Right renal pelvis (tissue), 4 donors: ENCODE measurements around the gene SCGB2B2. TPM values are rescaled to one million over a fixed set of nuclear protein-coding genes. Genes with fewer than 3 reads are reported as not detected.

Source experiments
- polyA plus RNA-seq, 4 donors: library from polyadenylated mRNA; unstranded; fragments of 120-200 nt; gene quantifications; one replicate each; pipeline ENCODE4 v1.2.1, GENCODE V29; 2013; ENCODE audit not compliant: insufficient read length in 4 of 4

Gene SCGB2B2
- polyA plus RNA-seq, 4 donors = 0.75 to 1.5 (median 0.95) TPM

Other genes starting within 250 kb of the SCGB2B2 start
- gene UBA2, start 248.8 kb downstream of the SCGB2B2 start, polyA plus RNA-seq = 100 to 1,000 TPM; 162 to 168 (median 165) TPM
- 10 to 100 TPM; 33.0 to 40.3 (median 36.9) TPM for gene WTIP, start 195.4 kb downstream of the SCGB2B2 start, polyA plus RNA-seq
- 10 to 100 TPM; 65.7 to 91.2 (median 85.1) TPM for gene ZNF302, start 519 bp upstream of the SCGB2B2 start, polyA plus RNA-seq
- gene ZNF181, start 57.1 kb upstream of the SCGB2B2 start, polyA plus RNA-seq = 10 to 100 TPM; 19.2 to 29.8 (median 28.0) TPM
- gene ZNF599, start 96.1 kb upstream of the SCGB2B2 start, polyA plus RNA-seq = 10 to 100 TPM; 13.8 to 16.3 (median 15.3) TPM
- 1 to 10 TPM; 5.9 to 7.5 (median 6.7) TPM for gene ZNF30, start 249.7 kb upstream of the SCGB2B2 start, polyA plus RNA-seq